Myocyte (in vitro differentiated cells): ENCODE results near the gene SLC4A1AP. TPM values are rescaled to one million over a fixed set of nuclear protein-coding genes. Genes with fewer than 3 reads are reported as not detected.
A peak's percentile ranks its signal among the peaks of the same experiment; 100 is the strongest.
"Not testable (repeated sequence)": the region's sequence is repeated elsewhere in the genome, so short reads cannot be mapped to it uniquely, and the experiment has no call there.

ENCODE experiments used
- DNase-seq: peaks from one replicate; pipeline ENCODE4 v3.0.0-alpha.2; 2012; ENCODE audit warnings: low read depth
- total RNA-seq: library from RNA; depleted of rRNA; stranded (reverse); fragments of >200 nt; gene quantifications from 2 replicates; pipeline ENCODE4 v1.2.3, GENCODE V29; 2014

The SLC4A1AP gene
- total RNA-seq, 1 donor from 2014 or later: 41.2 TPM

GRCh38 chr2:27652341-27652740 is 11.3 kb upstream of the SLC4A1AP start:
- DNase-seq: no peak

DNA sequence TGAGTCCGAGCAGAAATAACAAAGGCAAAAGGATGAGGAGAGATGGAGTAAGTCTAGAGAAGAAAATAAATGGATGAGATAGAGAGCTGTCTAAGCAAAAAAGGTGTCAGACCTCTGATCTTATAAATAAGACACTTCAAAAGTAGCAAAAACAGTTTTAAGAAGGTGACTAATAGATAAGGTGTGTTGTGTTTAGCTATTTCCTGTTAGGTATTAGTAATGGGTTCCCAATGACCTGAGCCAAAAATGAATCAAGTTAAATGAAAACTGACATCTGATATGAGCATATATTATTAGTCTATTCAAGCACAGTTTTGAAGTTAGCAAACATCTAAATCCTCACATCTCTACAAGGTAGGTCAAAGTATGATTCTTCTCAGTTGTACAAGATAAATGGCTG is 10.9 kb upstream of the SLC4A1AP start:
- no peak for DNase-seq

DNA sequence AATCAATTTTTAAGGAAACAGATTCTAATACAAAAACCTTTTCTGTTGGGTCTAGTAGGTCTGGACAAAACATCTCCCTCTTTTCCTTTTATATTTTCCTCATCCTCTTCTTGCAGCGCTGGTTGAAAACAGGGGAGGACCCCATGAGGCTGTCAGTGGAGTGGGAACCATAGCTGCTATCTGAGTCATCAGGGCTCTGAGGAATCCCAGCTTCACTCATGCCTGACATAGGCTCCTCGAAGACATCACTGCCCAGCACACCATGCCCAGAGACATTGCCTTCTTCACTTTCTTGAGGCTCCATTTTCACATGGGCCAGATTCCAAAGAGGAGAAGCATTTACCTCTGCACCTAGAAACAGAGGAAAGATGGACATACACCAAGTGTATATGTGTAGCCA is 10.3 kb upstream of the SLC4A1AP start:
- DNase-seq: peak; percentile 6

- peak; percentile 3 for DNase-seq
Measured at GRCh38 chr2:27655155-27655951, 8.3 kb upstream of the SLC4A1AP start.

GRCh38 chr2:27661371-27661770 is 2.3 kb upstream of the SLC4A1AP start:
- DNase-seq: no peak

GRCh38 chr2:27664154-27664574 is 475 bp downstream of the SLC4A1AP start:
- DNase-seq: no peak

DNA sequence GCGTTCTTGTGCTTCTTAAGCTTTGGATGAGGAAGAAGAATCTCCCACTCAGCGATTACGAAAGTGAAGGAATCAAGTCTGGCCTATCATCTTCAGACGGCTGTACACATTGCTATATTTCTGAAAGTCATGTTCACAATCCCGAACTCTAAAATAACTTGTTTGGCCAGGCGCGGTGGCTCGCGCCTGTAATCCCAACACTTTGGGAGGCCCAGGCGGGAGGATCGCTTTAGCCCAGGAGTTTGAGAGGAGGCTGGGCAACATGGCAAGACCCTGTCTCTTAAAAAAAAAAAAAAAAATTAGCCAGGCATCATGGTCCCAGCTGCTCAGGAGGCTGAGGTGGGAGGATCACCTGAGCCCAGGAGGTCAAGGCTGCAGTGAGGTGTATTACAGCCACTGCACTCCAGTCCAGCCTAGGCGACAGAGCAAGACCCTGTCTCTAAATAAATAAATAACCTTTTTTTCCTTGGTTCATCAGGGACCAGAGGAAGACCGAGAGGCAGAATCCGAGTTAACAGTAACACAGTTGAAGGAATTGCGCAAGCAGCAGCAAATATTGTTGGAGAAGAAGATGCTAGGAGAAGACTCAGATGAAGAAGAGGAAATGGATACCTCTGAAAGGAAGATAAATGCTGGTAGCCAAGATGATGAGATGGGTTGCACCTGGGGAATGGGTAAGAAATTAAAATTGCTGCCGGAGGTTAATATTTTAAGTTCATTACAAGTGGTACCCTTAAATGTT is 1.1 kb downstream of the SLC4A1AP start:
- no peak for DNase-seq

DNA sequence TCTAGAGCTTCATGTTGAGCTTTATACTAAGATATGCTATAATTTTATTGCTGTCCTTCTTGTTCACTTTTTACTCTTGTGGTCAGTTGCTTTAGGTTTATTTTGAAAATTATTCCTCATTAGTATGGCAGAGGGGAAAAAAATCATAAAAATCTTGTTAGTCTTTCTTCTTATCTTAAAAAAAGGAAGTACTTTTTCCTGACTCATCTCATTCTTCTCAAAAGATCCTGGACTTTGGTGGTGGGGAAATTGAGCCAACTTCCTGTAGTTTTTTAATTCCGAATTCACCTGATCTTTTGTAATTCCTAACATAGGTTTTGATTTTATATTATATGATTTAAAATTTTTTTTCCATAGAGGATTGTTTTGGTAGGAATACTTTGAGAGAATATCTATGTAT is 3.8 kb downstream of the SLC4A1AP start:
- DNase-seq: no peak

DNA sequence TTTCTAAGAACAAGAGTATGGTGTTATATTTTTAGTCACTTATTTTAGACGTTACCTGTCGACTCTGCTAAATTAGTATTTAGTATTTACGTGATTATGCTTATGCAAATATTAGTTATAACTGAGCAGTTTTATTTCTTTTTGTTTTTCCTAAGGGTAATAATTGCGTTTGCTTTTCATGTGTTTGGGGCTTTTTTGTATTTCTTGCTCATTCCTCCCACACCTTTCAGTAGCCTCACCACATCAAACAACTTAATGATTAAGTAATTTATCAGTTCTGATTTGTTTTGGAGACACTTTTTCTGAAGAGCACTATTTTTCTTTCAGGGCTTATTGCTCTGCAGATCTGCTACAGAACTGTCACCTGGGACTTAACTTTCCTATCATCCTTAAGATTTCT is 7.5 kb downstream of the SLC4A1AP start:
- DNase-seq: no peak

GRCh38 chr2:27672723-27673486 is 9.2 kb downstream of the SLC4A1AP start:
- peak; percentile 63 for DNase-seq

GRCh38 chr2:27680571-27680970 is 16.9 kb downstream of the SLC4A1AP start:
- no peak for DNase-seq

- peak; percentile 51 for DNase-seq
Measured at GRCh38 chr2:27681841-27682240, 18.2 kb downstream of the SLC4A1AP start.

DNA sequence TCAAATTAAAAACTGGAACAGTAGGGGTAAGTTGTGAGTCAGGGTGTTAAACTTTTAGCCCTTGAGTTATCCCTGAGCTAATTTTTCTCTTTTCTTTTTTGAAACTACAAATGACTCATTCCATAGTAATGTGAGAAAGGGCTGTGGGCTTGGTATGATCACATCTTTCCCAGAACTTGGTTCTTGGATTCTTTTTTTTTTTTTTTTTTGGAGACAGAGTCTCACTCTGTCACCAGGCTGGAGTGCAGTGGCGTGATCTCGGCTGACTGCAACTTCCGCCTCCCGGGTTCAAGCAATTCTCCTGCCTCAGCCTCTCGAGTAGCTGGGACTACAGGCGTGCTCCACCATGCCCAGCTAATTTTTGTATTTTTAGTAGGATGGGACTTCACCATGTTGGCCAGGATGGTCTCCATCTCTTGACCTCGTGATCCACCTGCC is 18.7 kb downstream of the SLC4A1AP start:
- DNase-seq: peak; percentile 84

DNA sequence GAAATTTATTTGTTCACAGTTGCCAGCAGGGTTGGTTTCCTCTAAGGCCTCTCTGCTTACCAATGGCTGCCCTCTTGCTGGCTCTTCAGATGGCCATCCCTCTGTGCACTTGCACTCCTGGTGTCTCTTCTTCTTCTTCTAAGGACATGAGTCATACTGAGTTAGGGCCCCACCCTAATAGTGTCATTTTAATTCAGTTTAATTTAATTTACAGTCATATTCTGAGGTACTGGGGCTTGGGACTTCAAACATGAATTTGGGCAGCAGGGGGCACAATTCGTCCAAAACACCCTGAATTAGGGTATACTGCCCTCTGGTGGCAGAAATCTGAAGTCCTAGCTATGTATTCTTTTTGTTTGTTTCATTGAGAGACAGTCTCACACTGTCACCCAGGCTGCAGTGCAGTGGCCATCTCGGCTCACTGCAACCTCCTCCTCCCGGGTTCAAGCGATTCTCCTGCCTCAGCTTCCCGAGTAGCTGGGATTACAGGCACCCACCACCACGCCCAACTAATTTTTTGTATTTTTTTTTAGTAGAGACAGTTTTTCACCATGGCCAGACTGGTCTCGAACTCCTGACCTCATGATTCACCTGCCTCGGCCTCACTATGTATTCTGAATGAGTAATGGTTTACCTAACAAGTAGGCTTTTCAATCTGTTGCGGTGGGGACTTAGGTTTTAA is 19.8 kb downstream of the SLC4A1AP start:
- DNase-seq: peak; percentile 93

- not testable (repeated sequence) for DNase-seq
Measured at GRCh38 chr2:27685006-27685405, 21.3 kb downstream of the SLC4A1AP start.

- DNase-seq: no peak
Measured at GRCh38 chr2:27685577-27685976, 21.9 kb downstream of the SLC4A1AP start.

GRCh38 chr2:27687232-27687631 is 23.5 kb downstream of the SLC4A1AP start:
- DNase-seq: no peak

DNA sequence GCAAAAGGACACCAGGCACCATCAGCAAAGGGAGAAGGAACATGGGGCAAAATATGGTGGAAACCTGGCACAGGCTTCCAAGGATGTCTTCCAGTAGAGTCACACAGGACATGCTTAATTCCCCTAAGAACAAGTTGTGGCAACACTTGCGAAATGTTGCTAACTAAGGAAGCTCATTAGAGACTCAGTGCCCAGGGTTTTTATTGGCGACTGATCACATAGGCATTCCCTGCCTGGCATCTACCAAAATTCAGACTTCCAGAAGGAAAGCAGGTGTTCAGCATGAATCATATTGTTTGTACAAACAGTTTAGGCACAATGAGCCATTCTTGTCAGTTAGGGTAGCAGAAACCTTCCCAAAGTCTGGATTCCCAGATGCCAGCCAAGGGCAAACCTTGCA is 25.7 kb downstream of the SLC4A1AP start:
- DNase-seq: peak; percentile 69

DNA sequence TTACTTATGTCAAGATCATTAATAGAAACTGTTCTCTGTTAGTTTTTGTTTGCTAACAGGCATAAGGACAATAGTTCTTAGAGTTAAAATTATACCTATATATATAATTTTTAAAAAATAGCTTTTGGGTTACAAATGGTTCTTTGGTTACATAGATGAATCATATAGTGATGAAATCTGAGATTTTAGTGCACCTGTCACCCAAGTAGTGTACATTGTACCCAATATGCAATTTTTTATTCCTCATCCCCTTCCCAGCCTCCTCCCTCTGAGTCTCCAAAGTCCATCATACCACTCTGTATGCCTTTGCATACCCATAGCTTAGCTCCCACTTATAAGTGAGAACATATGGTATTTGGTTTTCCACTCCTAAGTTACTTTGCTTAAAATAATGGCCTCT is 26.4 kb downstream of the SLC4A1AP start:
- DNase-seq: no peak

DNA sequence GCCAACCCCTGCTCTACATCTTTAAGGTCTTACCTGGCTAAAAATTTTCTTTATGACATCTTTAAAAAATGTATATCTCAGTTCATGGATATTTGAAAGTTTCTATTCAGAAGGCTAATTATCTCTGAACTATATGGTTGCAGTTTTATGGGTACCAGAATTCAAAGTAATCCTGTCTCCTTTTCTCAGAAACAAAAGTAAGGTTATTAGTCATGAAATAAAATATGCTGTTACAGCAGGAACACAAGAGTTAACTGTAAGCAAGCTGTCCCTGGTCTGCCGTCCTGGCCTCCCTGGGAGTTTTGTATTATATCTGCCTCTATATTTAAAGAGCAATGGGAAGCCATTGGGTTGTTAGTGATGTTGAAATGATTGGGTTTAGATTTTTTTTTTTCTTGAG is 34.0 kb downstream of the SLC4A1AP start:
- DNase-seq: no peak

- peak; percentile 99 for DNase-seq
Measured at GRCh38 chr2:27701676-27702075, 38.0 kb downstream of the SLC4A1AP start.
